Vagina (tissue), 2 donors: Measurements from ENCODE around the gene SLC24A3.

Experiments
- CTCF ChIP-seq, 3 experiments: fragments of 450-650 bp in 2 of 3; fragments of 200-600 bp in 1 of 3; sonication (generic) in 1 of 3; IDR thresholded peaks; one replicate each; pipeline ENCODE4 v1.5.1; 2017 to 2019; ENCODE audit warnings: antibody characterized with exemption in 3 of 3, mild to moderate bottlenecking in 2 of 3, moderate library complexity in 2 of 3
- POLR2A ChIP-seq, 2 donors: fragments of 450-650 bp; IDR thresholded peaks; one replicate each; pipeline ENCODE4 v1.6.1; 2017; ENCODE audit warnings: antibody characterized with exemption in 2 of 2, mild to moderate bottlenecking in 2 of 2, moderate library complexity in 2 of 2

GRCh38 chr20:19317237-19318069, 105.0 kb downstream of the SLC24A3 start:
- no peak for TF ChIP-seq POLR2A (IDR thresholded peaks at IDR 0.05)
- no peak for TF ChIP-seq CTCF (IDR thresholded peaks at IDR 0.05)
